ENCODE results near the gene ARPC5.

ARPC5 gene

DNA sequence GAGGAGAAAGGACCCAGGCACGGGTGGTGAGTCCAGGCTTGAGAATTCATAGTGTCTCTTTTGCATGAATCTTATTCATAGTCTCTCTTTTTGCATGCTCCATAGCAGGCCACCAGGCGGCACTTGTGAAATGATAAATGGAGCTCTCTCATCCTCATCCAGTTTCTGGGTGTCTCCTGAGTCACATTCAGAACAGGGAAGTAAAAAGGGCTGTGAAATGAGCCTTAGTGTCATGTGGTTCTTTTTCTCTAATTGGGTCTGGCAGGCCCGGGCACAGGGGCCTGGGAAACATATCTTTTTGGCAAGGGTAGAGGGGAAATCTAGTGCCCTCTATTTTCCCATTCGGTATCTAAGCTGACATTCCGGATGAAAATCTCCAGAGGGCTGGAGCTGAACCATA lies 26.3 kb downstream of the ARPC5 start:
- H3K4me2 ChIP-seq (ENCODE audit: low read length), result no peak overlapping the region
- no peaks in the 10 kb centered on the region for H3K27me3 ChIP-seq (ENCODE audit: insufficient read depth, low read length)
- TF ChIP-seq CTCF (IDR thresholded peaks at IDR 0.05; ENCODE audit: low read length) (peak; percentile 36; the same call in 1 of the 2 replicates), EZH2 (IDR thresholded peaks at IDR 0.05; ENCODE audit: borderline replicate concordance, low read length) (no peak)
- H4K20me1 ChIP-seq (ENCODE audit: insufficient read depth, low read length), result no peaks in the 10 kb centered on the region
- H3F3A ChIP-seq (ENCODE audit: insufficient read depth, low read length), result no peaks in the 10 kb centered on the region
- no peaks in the 10 kb centered on the region for H3K9me2 ChIP-seq (ENCODE audit: low read depth, low read length)
- no peak overlapping the region for H3K4me3 ChIP-seq (ENCODE audit: low read depth, low read length, poor library complexity, severe bottlenecking)
- H3K9ac ChIP-seq (ENCODE audit: low read length), result no peak overlapping the region
- no peaks in the 10 kb centered on the region for H3K9me3 ChIP-seq (ENCODE audit: low read length)
- no peak overlapping the region; the same call in 1 of the 2 replicates for H2AFZ ChIP-seq (ENCODE audit: low read length)
- H3K36me3 ChIP-seq (ENCODE audit: insufficient read depth, low read length), result no peaks in the 10 kb centered on the region
- peaks cover 7% of the 10 kb centered on the region for H3K4me1 ChIP-seq (ENCODE audit: insufficient read depth, low read length, severe bottlenecking)
- no peaks in the 10 kb centered on the region for H3K79me2 ChIP-seq (ENCODE audit: insufficient read depth, low read length)
- H3K27ac ChIP-seq (ENCODE audit: low read depth, low read length, poor library complexity, severe bottlenecking), result no peak overlapping the region

DNA sequence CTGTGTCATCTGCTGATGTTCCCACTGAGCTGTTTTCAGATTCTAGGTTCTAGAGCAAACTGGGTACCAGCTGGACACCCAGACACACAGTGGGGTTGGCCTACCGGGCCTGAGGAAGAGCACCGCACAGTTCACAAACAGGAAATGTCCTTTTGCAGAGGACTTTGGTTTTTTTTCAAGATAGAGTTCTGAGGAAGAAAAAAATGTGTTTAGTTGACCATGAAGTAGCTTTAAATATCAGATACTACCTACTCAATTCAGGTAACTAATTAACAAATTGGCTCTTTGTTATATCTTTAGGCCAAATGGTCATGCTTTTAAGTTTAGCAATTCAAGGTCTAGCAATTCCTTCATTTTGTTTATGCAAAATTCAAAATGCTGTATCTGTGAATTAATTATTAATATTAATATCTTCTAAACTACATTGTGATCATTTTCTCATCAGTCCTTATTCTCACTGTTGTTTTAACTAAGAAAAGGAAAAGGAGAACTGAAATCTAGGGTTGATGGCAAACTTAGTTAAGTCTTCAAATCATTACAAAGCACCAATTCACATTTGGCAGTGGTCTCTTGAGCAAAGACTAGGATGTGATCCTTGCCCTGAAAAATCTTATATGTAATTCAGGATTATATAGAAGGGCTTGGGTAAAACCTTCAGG lies 28.1 kb downstream of the ARPC5 start:
- H3K9ac ChIP-seq (ENCODE audit: low read length), result no peak overlapping the region

GRCh38 chr1:183605904-183606303 lies 29.7 kb downstream of the ARPC5 start:
- H3K4me3 ChIP-seq (ENCODE audit: low read depth, low read length, poor library complexity, severe bottlenecking), result no peak overlapping the region
- no peaks in the 10 kb centered on the region for H3F3A ChIP-seq (ENCODE audit: insufficient read depth, low read length)
- H3K27ac ChIP-seq (ENCODE audit: low read depth, low read length, poor library complexity, severe bottlenecking), result no peak overlapping the region
- no peaks in the 10 kb centered on the region for H4K20me1 ChIP-seq (ENCODE audit: insufficient read depth, low read length)
- no peaks in the 10 kb centered on the region for H3K9me2 ChIP-seq (ENCODE audit: low read depth, low read length)
- no peak overlapping the region for H2AFZ ChIP-seq (ENCODE audit: low read length)
- H3K27me3 ChIP-seq (ENCODE audit: insufficient read depth, low read length), result no peaks in the 10 kb centered on the region
- no peak overlapping the region for H3K9ac ChIP-seq (ENCODE audit: low read length)
- H3K9me3 ChIP-seq (ENCODE audit: low read length), result no peaks in the 10 kb centered on the region
- peaks cover 9% of the 10 kb centered on the region for H3K4me1 ChIP-seq (ENCODE audit: insufficient read depth, low read length, severe bottlenecking)
- H3K36me3 ChIP-seq (ENCODE audit: insufficient read depth, low read length), result no peaks in the 10 kb centered on the region
- no peaks in the 10 kb centered on the region for H3K79me2 ChIP-seq (ENCODE audit: insufficient read depth, low read length)
- H3K4me2 ChIP-seq (ENCODE audit: low read length), result no peak overlapping the region
- TF ChIP-seq CTCF (IDR thresholded peaks at IDR 0.05; ENCODE audit: low read length) (no peak), EZH2 (IDR thresholded peaks at IDR 0.05; ENCODE audit: borderline replicate concordance, low read length) (no peak)

More for the DNA sequence above, 28.1 kb downstream of the ARPC5 start:
- H4K20me1 ChIP-seq (ENCODE audit: insufficient read depth, low read length), result no peaks in the 10 kb centered on the region
- no peaks in the 10 kb centered on the region for H3K36me3 ChIP-seq (ENCODE audit: insufficient read depth, low read length)
- no peaks in the 10 kb centered on the region for H3K9me2 ChIP-seq (ENCODE audit: low read depth, low read length)
- H3K27me3 ChIP-seq (ENCODE audit: insufficient read depth, low read length), result no peaks in the 10 kb centered on the region
- peaks cover 9% of the 10 kb centered on the region for H3K4me1 ChIP-seq (ENCODE audit: insufficient read depth, low read length, severe bottlenecking)
- H3K27ac ChIP-seq (ENCODE audit: low read depth, low read length, poor library complexity, severe bottlenecking), result no peak overlapping the region
- TF ChIP-seq CTCF (IDR thresholded peaks at IDR 0.05; ENCODE audit: low read length) (no peak), EZH2 (IDR thresholded peaks at IDR 0.05; ENCODE audit: borderline replicate concordance, low read length) (no peak)
- no peak overlapping the region for H2AFZ ChIP-seq (ENCODE audit: low read length)
- no peak overlapping the region for H3K4me3 ChIP-seq (ENCODE audit: low read depth, low read length, poor library complexity, severe bottlenecking)
- H3K4me2 ChIP-seq (ENCODE audit: low read length), result no peak overlapping the region
- no peaks in the 10 kb centered on the region for H3K79me2 ChIP-seq (ENCODE audit: insufficient read depth, low read length)
- H3F3A ChIP-seq (ENCODE audit: insufficient read depth, low read length), result no peaks in the 10 kb centered on the region
- H3K9me3 ChIP-seq (ENCODE audit: low read length), result no peaks in the 10 kb centered on the region

Measured in OCI-LY1 (cell line).